ENCODE results near the gene LTBP1. TPM values are rescaled to one million over a fixed set of nuclear protein-coding genes. Genes with fewer than 3 reads are reported as not detected.

Gene LTBP1
- total and polyA plus RNA-seq, 2 donors (not counting 1 experiment from before 2014, with no cell fraction given), result 0.69 TPM; not detected in 1

DNA sequence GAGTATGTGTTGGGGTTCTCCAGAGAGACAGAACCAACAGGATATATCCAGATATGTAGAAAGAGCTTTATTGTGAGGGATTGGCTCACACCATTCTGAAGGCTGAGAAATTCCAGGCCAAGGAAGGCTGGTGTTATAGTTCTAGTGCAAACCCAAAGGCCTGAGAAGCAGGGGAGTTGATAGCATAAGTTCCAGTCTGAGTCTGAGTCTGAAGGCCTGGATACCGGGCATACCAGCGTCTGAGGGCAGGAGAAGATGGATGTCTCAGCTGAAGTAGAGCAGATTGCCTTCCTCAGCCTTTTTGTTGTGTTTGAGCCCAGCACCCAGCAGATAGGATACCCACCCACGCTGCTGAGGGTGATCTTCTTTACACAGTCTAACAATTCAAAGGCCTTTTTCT, 318.0 kb downstream of the LTBP1 start:
- H3K4me3 Mint-ChIP-seq, result no peak overlapping the region
- H3K9me3 ChIP-seq (ENCODE audit: control extremely low read depth in 1 of 3, control insufficient read depth in 2 of 3, insufficient read depth in 1 of 3, low read length in 2 of 3), result peaks cover 0 to 17% (median 16%) of the 10 kb centered on the region in 3 donors
- H3K4me3 ChIP-seq (ENCODE audit: control extremely low read depth in 1 of 5, extremely low read depth in 1 of 5, insufficient read depth in 1 of 5, low read depth in 2 of 5, low read length in 4 of 5), result no peak overlapping the region
- H3K27me3 ChIP-seq (replicated peaks in 1 of 4; ENCODE audit: control extremely low read depth in 1 of 4, control insufficient read depth in 3 of 4, insufficient read depth in 4 of 4, low read length in 3 of 4), result no peaks in the 10 kb centered on the region
- no peak overlapping the region for H3K4me2 ChIP-seq (replicated peaks; ENCODE audit: low read depth, low read length, poor library complexity, severe bottlenecking)
- H3K27ac Mint-ChIP-seq, result no peak overlapping the region
- no peaks in the 10 kb centered on the region for H3K36me3 ChIP-seq (replicated peaks in 1 of 2; ENCODE audit: control extremely low read depth in 1 of 2, control insufficient read depth in 1 of 2, extremely low read depth in 1 of 2, insufficient read depth in 2 of 2, low read length in 1 of 2)
- no peaks in the 10 kb centered on the region for H3K9me3 Mint-ChIP-seq (ENCODE audit: insufficient read depth)
- H3K27ac ChIP-seq (ENCODE audit: low read length in 2 of 2), result no peak overlapping the region
- WGBS (ENCODE audit: insufficient coverage), result 100% methylated on average over 3 of the region's 3 CpGs
- ATAC-seq (ENCODE audit: low read depth), result no peak
- H3K27me3 Mint-ChIP-seq, result peaks cover 7% of the 10 kb centered on the region
- H3K79me2 ChIP-seq (ENCODE audit: control insufficient read depth, insufficient read depth, low read length), result no peaks in the 10 kb centered on the region
- no peak for TF ChIP-seq EZH2 (IDR thresholded peaks at IDR 0.05; ENCODE audit: borderline replicate concordance, insufficient read depth, low read depth, low read length, poor library complexity, severe bottlenecking)
- TF ChIP-seq, protein P1, sequence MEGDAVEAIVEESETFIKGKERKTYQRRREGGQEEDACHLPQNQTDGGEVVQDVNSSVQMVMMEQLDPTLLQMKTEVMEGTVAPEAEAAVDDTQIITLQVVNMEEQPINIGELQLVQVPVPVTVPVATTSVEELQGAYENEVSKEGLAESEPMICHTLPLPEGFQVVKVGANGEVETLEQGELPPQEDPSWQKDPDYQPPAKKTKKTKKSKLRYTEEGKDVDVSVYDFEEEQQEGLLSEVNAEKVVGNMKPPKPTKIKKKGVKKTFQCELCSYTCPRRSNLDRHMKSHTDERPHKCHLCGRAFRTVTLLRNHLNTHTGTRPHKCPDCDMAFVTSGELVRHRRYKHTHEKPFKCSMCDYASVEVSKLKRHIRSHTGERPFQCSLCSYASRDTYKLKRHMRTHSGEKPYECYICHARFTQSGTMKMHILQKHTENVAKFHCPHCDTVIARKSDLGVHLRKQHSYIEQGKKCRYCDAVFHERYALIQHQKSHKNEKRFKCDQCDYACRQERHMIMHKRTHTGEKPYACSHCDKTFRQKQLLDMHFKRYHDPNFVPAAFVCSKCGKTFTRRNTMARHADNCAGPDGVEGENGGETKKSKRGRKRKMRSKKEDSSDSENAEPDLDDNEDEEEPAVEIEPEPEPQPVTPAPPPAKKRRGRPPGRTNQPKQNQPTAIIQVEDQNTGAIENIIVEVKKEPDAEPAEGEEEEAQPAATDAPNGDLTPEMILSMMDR (IDR thresholded peaks at IDR 0.05), result no peak
- no peak overlapping the region for H3K9ac ChIP-seq (ENCODE audit: low read length)
- intact Hi-C loops (cut with micrococcal nuclease), result no loop called here
- H3K4me1 Mint-ChIP-seq, result no peaks in the 10 kb centered on the region
- no peaks in the 10 kb centered on the region for H4K20me1 ChIP-seq (ENCODE audit: control insufficient read depth, insufficient read depth, low read length, poor library complexity, severe bottlenecking)
- POLR2A ChIA-PET, result no interaction called here
- CTCF ChIA-PET, result no interaction called here
- no peak overlapping the region for H2AFZ ChIP-seq (ENCODE audit: insufficient read depth, low read depth, low read length, poor library complexity, severe bottlenecking)
- no peak for DNase-seq
- H3K4me1 ChIP-seq (ENCODE audit: control insufficient read depth in 2 of 2, insufficient read depth in 2 of 2, low read length in 2 of 2), result no peaks in the 10 kb centered on the region

DNA sequence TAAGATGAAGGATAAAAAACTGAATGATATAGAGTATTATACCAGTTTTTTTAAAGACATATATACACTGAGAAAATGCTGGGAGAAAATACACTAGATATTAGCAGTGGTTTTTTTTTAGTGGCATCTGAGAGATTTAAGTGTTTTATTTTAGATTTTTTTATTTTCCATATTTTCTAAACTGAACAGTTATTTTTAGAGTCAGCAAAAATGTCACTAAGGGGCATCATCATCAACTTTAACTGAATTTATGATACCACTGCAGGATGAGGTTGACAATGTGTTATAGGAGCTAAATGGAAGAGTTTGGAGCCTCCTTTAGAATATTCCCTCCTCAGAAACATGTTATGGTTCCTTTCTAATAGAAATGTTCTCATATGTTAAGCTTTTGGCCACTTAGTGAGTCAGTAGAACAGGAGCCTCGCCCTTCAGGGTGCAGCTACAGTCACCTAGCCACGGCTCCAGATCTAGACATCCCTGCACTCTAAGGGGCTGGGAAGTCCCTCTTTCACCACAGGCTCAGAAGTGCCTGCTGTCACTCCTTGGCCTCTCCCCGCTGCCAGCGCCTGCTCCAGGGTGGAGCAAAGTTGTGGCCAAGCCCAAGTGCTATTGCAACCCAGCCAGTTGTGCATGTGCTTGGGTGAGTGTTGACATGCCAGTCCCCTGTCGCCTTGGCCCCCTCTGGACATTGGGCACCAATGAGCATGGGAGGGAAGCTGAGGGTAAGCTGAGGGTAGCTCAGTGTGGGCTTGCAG, 319.0 kb downstream of the LTBP1 start:
- no peak overlapping the region for H2AFZ ChIP-seq (ENCODE audit: insufficient read depth, low read depth, low read length, poor library complexity, severe bottlenecking)
- no peak for DNase-seq
- ChIA-PET POLR2A (no interaction called here), CTCF (no interaction called here)
- intact Hi-C loops (cut with micrococcal nuclease), result no loop called here
- no peak overlapping the region for H3K4me3 ChIP-seq (ENCODE audit: control extremely low read depth in 1 of 5, extremely low read depth in 1 of 5, insufficient read depth in 1 of 5, low read depth in 2 of 5, low read length in 4 of 5)
- Mint-ChIP-seq H3K27me3 (peaks cover 11% of the 10 kb centered on the region), H3K27ac (no peak overlapping the region), H3K4me1 (no peaks in the 10 kb centered on the region), H3K4me3 (no peak overlapping the region), H3K9me3 (ENCODE audit: insufficient read depth) (no peaks in the 10 kb centered on the region)
- no peak overlapping the region for H3K27ac ChIP-seq (ENCODE audit: low read length in 2 of 2)
- no peaks in the 10 kb centered on the region for H4K20me1 ChIP-seq (ENCODE audit: control insufficient read depth, insufficient read depth, low read length, poor library complexity, severe bottlenecking)
- H3K4me2 ChIP-seq (replicated peaks; ENCODE audit: low read depth, low read length, poor library complexity, severe bottlenecking), result no peak overlapping the region
- peaks cover 0 to 17% (median 16%) of the 10 kb centered on the region in 3 donors for H3K9me3 ChIP-seq (ENCODE audit: control extremely low read depth in 1 of 3, control insufficient read depth in 2 of 3, insufficient read depth in 1 of 3, low read length in 2 of 3)
- H3K4me1 ChIP-seq (ENCODE audit: control insufficient read depth in 2 of 2, insufficient read depth in 2 of 2, low read length in 2 of 2), result no peaks in the 10 kb centered on the region
- peaks cover 0 to 4% (median 0%) of the 10 kb centered on the region in 4 experiments for H3K27me3 ChIP-seq (replicated peaks in 1 of 4; ENCODE audit: control extremely low read depth in 1 of 4, control insufficient read depth in 3 of 4, insufficient read depth in 4 of 4, low read length in 3 of 4)
- WGBS (ENCODE audit: insufficient coverage), result 92% methylated on average over 5 of the region's 5 CpGs
- no peak for ATAC-seq (ENCODE audit: low read depth)
- no peaks in the 10 kb centered on the region for H3K36me3 ChIP-seq (replicated peaks in 1 of 2; ENCODE audit: control extremely low read depth in 1 of 2, control insufficient read depth in 1 of 2, extremely low read depth in 1 of 2, insufficient read depth in 2 of 2, low read length in 1 of 2)
- TF ChIP-seq, protein P1 (IDR thresholded peaks at IDR 0.05), result no peak
- TF ChIP-seq EZH2 (IDR thresholded peaks at IDR 0.05; ENCODE audit: borderline replicate concordance, insufficient read depth, low read depth, low read length, poor library complexity, severe bottlenecking), result no peak
- H3K79me2 ChIP-seq (ENCODE audit: control insufficient read depth, insufficient read depth, low read length), result no peaks in the 10 kb centered on the region
- H3K9ac ChIP-seq (ENCODE audit: low read length), result no peak overlapping the region
